GM18526 (cell line): Measurements from ENCODE around the gene PI16.

Experiments
- POLR2A ChIP-seq: IDR thresholded peaks from 3 replicates; pipeline ENCODE4 v1.6.1; 2011; ENCODE audit not compliant: insufficient read length; ENCODE audit errors: extremely low read depth

The PI16 gene

GRCh38 chr6:36924778-36925374 is 29.7 kb upstream of the PI16 start:
- TF ChIP-seq POLR2A = no peak

GRCh38 chr6:36925809-36926208 is 28.7 kb upstream of the PI16 start:
- TF ChIP-seq POLR2A = no peak

DNA sequence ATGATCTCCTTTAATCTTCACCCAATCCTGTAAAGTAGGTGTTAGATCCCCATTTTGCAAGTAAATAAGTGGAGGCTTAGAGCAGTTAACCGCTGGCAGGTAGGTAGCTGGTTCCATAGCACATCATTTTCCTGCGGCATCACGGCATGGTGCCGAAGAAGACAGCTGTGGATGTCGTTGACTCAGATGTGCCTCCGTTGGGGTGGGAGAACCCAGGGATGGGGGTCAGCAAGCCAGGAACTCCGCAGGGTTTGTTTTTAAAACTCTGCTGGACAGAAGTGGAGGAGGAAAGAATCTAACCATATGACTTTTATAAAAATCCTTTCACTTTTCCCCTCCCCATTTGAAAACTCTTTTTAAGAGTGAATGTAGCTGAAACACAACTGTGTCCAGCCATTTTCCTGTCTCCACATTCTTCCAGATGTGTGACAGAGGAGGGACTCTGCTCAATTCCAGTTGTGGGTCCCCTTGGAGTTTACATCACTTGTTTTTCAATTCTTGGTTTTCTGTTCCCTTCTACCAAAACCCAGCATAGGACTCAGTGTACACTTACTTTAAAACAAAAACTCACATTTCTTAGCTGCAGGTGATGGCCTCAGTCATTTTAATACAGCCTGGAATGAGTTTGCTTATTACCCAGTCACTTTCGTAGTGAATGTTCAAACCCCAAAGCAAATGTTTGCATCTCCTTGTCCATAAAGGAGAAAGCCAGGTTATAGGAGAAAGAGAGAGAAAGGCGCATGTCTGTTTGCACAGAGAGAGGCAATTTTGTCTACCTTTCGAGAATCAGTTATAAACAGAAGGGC is 27.6 kb upstream of the PI16 start:
- TF ChIP-seq POLR2A = no peak

DNA sequence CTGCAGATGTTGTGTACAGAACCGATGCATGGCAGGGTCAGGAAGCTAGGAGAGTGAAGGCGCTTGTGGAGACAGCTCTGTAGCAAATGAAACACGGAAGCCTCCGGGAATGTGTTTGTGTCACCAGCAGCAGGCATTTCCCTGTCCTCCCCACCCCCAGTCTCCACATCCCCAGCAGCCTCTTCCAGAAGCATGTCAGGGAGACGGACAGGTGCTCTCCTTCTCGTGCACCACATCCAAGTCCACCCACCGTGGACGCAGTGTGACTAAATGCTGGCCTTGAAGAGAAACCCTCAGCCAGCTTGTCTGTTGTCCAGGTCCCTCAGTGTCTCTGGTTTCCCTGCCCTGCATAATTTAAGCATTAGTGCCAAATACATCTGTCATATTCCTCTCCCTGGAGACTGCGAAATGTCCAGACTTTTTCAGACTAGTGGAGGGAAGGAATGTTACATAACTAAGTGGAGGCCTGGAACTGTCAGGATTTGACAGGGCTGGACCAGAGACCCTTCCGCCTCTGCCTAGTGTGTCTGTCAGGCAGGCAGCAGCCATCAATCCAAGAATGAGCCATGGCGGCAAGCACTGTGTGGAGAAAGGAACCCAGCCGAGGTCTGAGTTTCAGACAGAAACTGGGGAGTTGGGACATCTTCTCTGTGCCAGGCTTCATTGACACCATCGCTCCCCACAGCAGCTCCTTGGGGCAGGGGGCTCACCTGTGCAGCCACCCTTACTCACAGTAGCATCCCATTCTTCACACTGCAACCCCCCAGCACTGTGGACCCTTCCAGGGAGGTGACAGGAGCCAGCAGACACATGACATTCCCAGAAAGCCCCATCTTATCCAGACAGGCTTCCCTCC is 26.6 kb upstream of the PI16 start:
- TF ChIP-seq POLR2A = no peak

GRCh38 chr6:36928547-36928918 is 26.0 kb upstream of the PI16 start:
- no peak for TF ChIP-seq POLR2A

DNA sequence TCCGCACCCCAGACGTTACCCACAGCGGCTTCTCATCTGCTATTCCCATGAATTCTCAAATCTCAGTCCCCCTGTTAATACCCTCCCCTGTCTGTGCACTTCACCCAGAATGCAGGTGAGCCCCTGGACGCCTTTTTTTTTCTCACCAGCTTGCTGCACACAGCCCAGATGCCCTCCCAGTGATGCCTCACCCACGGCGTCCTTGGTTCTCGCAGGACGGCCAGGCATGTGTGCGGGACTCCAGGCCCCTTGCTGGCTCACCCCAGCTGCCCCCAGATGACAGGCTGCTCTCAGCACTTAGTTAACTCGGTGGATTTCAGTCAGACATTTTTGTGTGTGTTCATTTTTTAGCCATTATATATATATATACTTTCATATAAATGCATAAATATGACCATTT is 25.4 kb upstream of the PI16 start:
- no peak for TF ChIP-seq POLR2A

DNA sequence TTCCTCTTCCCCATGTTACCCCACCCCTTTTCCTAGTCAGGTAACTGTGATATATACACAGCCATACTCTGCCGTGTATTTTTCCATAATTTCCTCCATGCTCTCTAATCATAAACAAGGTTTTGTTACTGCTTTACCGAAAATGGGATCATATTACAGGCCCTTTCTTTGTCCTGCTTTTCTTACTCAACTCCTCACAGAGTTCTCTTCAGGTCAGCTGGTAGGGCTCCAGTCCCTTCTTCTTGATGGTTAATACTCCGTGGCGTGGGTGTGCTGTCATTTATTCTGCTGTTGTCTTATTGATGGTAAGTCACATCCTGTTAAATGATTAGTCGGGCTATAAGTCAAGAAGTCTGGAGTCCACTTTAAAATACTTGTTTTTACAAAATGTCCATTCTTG is 24.9 kb upstream of the PI16 start:
- TF ChIP-seq POLR2A = no peak

DNA sequence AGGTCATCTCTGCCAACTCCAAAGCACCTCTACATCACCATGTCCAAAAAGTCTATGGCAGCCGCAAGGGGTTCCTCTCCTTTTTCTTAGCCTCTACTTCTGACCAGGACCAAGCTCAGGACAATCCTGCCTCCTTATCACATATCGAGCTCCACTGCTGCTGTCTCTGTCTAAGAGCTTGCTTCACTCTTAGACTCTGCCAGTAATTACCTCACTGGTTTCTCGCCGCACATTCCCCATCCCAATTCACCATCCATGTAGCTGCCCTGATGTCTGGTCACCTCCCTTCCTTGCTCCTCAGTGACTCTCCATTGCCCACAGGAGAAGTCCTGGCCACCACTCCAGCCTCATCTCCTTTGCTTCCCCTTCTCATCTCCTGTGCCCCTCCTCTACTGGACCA is 24.1 kb upstream of the PI16 start:
- TF ChIP-seq POLR2A = no peak

- no peak for TF ChIP-seq POLR2A
Measured at GRCh38 chr6:36933102-36933501, 21.4 kb upstream of the PI16 start.

DNA sequence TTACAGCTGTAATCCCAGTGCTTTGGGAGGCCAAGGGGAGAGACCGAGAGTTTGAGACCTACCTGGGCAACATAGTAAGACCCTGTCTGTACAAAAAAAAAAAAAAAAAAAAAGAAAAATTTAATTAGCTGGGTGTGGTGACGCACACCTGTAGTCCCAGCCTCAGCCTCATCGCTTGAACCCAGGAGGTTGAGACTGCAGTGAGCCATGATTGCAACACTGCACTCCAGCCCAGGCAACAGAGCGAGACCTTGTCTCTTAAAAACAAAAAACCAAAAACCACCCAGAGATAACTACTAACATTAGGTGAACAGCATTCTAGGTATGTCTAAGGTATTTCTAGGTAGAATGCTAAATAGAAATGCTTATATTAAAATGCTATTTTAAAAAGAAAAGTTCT is 21.0 kb upstream of the PI16 start:
- TF ChIP-seq POLR2A = no peak

DNA sequence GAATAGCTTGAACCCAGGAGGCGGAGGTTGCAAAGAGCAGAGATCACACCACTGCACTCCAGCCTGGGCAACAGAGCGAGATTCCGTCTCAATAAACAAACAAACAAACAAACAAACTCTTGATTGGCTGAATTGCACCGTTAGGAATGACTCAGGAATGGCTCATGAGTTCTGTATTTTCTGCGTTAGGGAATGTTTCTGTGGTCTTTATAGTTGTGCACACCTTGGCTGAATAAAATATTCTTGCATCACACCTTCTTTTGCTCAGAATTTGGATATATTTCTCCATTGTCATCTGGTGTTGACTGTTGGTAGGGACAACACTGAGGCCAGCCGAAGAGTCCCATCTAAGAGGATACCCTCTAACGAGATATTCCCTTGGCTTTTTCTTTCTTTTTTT is 19.6 kb upstream of the PI16 start:
- TF ChIP-seq POLR2A = no peak

DNA sequence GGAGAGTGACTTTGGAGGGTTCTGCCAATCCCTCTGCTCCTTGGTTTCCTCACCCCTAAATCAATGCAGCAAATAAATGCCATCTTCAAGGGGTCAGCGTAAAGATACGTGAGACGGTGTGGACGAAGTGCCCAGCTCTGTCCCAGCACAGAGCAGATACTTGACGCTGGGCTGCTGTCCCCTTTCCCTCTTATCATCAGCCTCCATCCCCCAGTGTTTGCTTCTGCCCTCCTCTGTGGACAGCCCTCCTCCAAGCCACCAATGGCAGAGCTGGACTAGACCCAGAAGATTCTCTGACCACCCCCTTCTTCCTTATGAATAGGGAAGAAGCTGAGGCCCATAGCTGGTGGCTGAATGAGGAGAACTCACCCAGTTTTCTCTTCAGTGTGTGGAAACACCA is 17.7 kb upstream of the PI16 start:
- no peak for TF ChIP-seq POLR2A

DNA sequence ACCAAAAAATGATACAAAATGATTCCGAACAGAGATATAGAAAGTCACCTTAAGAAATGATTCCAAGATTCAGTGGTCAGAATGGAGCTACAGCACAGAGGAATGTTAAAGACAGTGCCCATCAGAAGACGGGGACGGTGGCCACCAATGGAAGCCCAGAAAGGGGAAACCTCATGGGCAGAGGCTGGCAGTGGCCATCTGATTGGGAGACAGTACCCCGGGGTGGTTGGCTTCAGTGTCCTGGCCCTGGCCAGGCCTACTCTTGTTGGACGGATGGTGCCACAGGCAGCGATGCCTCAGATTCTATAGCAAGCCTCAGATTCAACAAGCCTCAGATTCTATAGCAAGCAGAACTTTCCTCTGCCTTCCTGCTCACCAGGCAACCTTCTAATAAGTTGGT is 16.6 kb upstream of the PI16 start:
- TF ChIP-seq POLR2A = no peak

DNA sequence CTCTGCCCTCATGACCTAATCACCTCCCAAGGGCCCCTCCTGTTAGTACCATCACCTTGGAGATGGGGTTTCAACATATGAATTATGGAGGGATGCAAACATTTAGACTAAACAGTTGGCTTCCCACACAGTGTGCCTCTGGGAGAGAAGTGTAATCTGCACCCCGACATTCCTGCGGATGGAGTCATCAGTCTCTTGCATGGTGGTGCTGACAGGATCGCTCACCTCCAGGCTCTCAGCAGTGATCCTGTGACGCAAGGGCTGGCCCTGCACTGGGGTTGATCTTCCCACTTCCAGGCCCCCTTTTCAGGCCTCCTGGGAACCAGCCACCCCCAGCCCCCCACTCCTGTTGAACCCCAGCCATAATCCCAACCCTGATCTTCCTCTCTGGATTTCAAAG is 16.0 kb upstream of the PI16 start:
- TF ChIP-seq POLR2A = no peak

DNA sequence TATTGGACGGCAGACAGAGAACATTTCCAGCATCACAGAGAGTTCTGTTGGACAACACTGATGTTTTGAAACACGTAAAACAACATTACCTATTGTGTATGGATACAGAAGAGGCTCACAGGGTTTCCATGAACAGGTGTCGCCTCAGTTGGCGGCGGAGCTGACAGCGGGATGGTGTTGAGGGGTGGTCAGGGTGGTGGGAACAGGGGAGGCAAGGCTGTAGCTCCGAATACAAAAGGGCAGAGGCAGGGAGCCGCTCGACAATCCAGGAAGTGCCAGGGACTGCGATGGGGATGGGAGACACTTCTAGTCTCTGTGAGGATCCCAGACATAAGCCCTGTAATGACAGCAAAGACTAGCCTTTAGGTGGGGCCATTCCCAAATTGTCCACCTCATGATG is 14.5 kb upstream of the PI16 start:
- TF ChIP-seq POLR2A = no peak

DNA sequence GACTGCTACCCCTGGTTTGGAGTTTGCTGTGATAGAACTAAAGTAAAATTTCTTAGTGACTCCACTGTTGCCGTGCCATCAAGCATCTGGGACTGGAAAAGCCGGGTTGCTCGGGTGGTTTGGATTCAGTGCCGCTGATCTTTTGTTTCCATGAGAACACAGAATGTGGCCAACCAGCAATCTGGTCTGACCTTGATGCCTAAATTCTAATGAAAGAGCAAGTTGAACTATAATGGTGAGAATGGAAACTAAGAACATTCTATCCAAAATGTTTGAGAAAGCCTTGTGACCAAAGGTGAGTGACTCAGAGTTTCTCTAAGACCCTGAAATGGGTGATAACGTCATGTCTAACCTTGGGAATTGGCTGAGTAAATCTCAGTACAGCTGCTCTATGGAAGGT is 9.9 kb upstream of the PI16 start:
- no peak for TF ChIP-seq POLR2A
